GM06990 (cell line): ENCODE measurements around the gene PTPMT1.

Experiments
- DNase-seq: peaks from one replicate; pipeline ENCODE4 v3.0.0-alpha.2; 2011; ENCODE audit not compliant: insufficient read length; ENCODE audit errors: extremely low read depth
- H3K27me3 ChIP-seq: replicated peaks from 2 replicates; pipeline ENCODE4 v1.6.0; 2011; ENCODE audit warnings: low read length; ENCODE audit not compliant: control insufficient read depth, insufficient read depth
- H3K36me3 ChIP-seq: 2 replicates; pipeline ENCODE4 v1.5.1; 2011; ENCODE audit warnings: low read length; ENCODE audit not compliant: control insufficient read depth, insufficient read depth
- H3K4me3 ChIP-seq: replicated peaks from 2 replicates; pipeline ENCODE4 v1.5.1; 2011; ENCODE audit warnings: low read depth, mild to moderate bottlenecking, control low read depth, low read length
- TF ChIP-seq, protein P1 (sequence below): IDR thresholded peaks from 2 replicates; pipeline ENCODE4 v1.5.1; 2011; ENCODE audit warnings: low read length, control low read depth, mild to moderate bottlenecking, inconsistent platforms; ENCODE audit not compliant: insufficient read depth, poor library complexity, severe bottlenecking

Gene PTPMT1

GRCh38 chr11:47583844-47584243 is 18.4 kb downstream of the PTPMT1 start:
- H3K27me3 ChIP-seq: no peaks in the 10 kb centered on the region
- TF ChIP-seq, protein P1, sequence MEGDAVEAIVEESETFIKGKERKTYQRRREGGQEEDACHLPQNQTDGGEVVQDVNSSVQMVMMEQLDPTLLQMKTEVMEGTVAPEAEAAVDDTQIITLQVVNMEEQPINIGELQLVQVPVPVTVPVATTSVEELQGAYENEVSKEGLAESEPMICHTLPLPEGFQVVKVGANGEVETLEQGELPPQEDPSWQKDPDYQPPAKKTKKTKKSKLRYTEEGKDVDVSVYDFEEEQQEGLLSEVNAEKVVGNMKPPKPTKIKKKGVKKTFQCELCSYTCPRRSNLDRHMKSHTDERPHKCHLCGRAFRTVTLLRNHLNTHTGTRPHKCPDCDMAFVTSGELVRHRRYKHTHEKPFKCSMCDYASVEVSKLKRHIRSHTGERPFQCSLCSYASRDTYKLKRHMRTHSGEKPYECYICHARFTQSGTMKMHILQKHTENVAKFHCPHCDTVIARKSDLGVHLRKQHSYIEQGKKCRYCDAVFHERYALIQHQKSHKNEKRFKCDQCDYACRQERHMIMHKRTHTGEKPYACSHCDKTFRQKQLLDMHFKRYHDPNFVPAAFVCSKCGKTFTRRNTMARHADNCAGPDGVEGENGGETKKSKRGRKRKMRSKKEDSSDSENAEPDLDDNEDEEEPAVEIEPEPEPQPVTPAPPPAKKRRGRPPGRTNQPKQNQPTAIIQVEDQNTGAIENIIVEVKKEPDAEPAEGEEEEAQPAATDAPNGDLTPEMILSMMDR: no peak
- H3K4me3 ChIP-seq: no peak overlapping the region
- H3K36me3 ChIP-seq: peaks cover 26% of the 10 kb centered on the region
- no peak for DNase-seq

- Histone ChIP-seq H3K27me3 (no peaks in the 10 kb centered on the region), H3K36me3 (peaks cover 23% of the 10 kb centered on the region), H3K4me3 (no peak within 1 kb of the TSS)
- TF ChIP-seq, protein P1: no peak
- no peak for DNase-seq
These were observed 20.9 kb downstream of the PTPMT1 start, which contains the start of gene FAM180B for GRCh38 chr11:47586098-47586855. Gene FAM180B (plus strand): TSS chr11:47586678. CDS start chr11:47586769, 91 bp downstream.

GRCh38 chr11:47587039-47587716 is 21.8 kb downstream of the PTPMT1 start:
- H3K36me3 ChIP-seq: peaks cover 17% of the 10 kb centered on the region
- H3K27me3 ChIP-seq: no peaks in the 10 kb centered on the region
- no peak overlapping the region for H3K4me3 ChIP-seq
- TF ChIP-seq, protein P1: no peak
- DNase-seq: no peak

GRCh38 chr11:47587723-47588326 is 22.4 kb downstream of the PTPMT1 start:
- H3K27me3 ChIP-seq: no peaks in the 10 kb centered on the region
- no peak overlapping the region for H3K4me3 ChIP-seq
- peaks cover 12% of the 10 kb centered on the region for H3K36me3 ChIP-seq
- TF ChIP-seq, protein P1: no peak
- DNase-seq: no peak

DNA sequence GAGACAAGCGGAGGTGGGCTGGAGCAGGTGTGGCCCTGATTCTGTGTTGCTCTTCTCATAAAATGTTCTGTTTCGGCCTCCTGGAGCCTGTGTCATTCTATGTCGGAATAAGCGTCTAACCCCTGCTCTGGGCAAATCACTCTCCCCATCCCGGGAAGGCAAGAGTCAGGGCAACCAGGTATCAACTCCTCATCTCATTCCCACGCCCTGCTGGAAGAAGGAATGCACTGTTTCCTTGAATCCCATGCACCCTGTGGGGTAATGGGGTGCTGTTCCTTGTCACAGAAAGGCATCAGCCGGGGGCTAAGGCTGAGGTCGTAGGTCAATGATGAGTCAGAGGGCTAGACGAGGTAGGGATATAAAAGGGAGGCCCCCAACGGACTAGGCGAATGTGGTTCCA is 23.7 kb downstream of the PTPMT1 start:
- Histone ChIP-seq H3K27me3 (no peaks in the 10 kb centered on the region; the same call in 1 of the 2 replicates), H3K36me3 (peaks cover under 1% of the 10 kb centered on the region), H3K4me3 (no peak overlapping the region)
- no peak for DNase-seq
- TF ChIP-seq, protein P1: no peak
